Epidermal melanocyte (primary cell): ENCODE measurements around the gene RAB41.
"Not testable (repeated sequence)": the region's sequence is repeated elsewhere in the genome, so short reads cannot be mapped to it uniquely, and the experiment has no call there.

Source experiments
- DNase-seq: peaks from one replicate; pipeline ENCODE4 v3.0.0; 2011; ENCODE audit warnings: low spot score; ENCODE audit not compliant: insufficient read length

The RAB41 gene

GRCh38 chrX:70281951-70282350 is at the start of gene RAB41:
Gene RAB41 (plus strand): TSS chrX:70282172. CDS start chrX:70282218, 46 bp downstream.
- DNase-seq = no peak

GRCh38 chrX:70234355-70234754 is 47.6 kb upstream of the RAB41 start, which contains the start of gene AWAT1:
Gene AWAT1 (plus strand): TSS chrX:70234655. CDS start chrX:70234696, 41 bp downstream.
- DNase-seq = no peak

DNA sequence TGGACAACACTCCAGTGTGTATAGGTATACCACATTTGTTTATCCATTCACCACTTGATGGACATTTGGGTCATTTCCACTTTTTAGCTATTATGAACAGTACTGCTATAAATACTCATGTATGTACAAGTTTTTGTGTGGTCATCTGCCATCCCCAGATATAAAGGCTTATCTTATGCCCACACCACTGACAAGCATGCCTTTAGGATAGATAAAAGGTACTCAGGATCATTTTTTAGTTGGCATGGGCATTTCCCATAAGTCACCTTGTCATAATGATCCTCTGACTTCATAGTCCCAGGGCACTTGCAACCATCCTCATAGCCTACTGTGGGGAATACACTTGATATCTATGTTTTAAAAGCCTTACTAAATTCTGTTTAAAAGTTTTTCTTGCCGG is 41.2 kb upstream of the RAB41 start:
- DNase-seq = no peak

DNA sequence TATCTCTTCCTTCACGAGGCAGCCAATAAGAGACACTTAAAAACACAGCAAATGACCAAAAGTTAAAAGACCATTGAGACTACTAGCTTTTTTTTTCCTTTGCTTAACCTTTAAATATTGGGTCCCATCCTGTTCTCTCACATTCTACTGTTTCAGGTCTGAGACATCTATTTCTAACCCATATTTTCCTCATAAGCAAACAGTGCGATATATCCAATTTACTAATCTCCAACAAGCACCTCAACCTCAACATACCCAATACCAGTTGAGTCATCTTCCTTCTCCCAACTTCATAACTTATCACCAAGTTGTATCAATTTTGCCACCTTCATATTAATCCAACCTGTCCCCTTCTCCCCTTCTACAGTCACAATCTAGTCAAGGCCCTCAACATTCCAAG is 40.5 kb upstream of the RAB41 start:
- DNase-seq = no peak

DNA sequence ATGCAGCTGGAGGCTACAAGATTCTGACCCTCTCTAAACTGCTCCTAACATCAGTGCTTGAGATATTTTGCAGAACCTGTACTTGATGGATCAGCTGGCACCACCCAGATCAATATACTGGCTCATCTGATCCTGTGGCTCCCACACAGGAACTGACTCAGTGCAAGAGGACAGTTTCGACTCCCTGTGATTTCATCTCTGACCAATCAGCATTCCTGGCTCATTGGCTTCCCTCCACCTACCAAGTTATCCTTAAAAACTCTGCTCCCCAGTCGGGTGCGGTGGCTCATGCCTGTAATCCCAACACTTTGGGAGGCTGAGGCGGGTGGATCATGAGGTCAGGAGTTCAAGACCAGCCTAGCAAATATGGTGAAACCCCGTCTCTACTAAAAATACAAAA is 38.4 kb upstream of the RAB41 start:
- not testable (repeated sequence) for DNase-seq

GRCh38 chrX:70244881-70245280 is 37.1 kb upstream of the RAB41 start:
- no peak for DNase-seq

GRCh38 chrX:70247252-70247651 is 34.7 kb upstream of the RAB41 start:
- no peak for DNase-seq

DNA sequence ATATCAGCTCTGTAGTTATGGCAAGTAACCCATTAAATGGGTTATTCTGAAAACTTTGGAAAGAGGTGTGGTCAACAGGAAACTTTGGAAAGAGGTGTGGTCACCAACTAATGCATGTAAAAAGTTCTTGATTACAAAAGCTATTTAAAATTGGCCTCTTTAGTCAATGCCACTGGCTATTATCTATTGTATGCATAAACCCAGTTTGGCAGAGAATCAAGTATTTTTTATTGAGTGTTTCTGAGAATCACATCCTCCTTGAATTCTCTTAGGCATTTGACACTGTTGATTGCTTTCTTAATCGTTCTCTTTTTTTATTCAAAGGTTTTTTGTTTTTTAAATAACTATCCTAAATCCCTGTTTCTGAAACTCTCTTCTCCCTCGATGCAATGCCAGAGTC is 29.5 kb upstream of the RAB41 start:
- no peak for DNase-seq

DNA sequence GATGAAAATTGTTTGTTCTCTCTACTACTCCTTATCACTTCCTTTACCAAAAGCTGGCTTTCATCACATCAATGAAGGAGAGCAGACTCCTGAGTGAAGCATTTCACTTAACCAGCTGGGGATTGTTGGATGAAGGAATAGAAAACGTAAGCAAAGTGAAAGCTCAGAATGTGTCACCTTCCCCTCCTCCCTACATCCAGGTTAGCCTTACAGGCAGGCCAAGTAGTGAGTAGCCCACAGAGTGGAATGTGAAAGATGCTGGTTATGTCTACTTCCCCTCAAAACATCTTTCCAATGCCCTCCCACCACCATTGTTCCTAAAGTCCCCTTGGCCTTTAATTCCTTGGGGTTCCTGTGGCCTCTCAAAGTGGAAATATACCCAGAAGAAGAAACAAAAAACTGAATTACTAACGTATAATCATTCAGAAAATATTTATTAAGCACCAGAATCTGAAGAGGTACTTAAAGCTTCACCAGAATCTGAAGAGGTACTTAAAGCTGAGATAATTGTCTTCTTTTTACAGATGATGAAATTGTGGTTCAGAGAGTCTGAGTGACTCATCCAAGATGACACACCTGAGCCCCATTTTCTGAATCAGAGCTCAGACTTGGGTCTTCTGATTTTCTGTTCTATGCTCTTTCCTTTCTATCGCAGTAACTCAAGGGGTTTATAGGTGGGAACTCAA is 28.5 kb upstream of the RAB41 start:
- no peak for DNase-seq

- no peak for DNase-seq
Observed at GRCh38 chrX:70254063-70254400, 27.9 kb upstream of the RAB41 start.

- no peak for DNase-seq
Observed at GRCh38 chrX:70254909-70255308, 27.1 kb upstream of the RAB41 start.

- no peak for DNase-seq
Observed at GRCh38 chrX:70255452-70255851, 26.5 kb upstream of the RAB41 start.

DNA sequence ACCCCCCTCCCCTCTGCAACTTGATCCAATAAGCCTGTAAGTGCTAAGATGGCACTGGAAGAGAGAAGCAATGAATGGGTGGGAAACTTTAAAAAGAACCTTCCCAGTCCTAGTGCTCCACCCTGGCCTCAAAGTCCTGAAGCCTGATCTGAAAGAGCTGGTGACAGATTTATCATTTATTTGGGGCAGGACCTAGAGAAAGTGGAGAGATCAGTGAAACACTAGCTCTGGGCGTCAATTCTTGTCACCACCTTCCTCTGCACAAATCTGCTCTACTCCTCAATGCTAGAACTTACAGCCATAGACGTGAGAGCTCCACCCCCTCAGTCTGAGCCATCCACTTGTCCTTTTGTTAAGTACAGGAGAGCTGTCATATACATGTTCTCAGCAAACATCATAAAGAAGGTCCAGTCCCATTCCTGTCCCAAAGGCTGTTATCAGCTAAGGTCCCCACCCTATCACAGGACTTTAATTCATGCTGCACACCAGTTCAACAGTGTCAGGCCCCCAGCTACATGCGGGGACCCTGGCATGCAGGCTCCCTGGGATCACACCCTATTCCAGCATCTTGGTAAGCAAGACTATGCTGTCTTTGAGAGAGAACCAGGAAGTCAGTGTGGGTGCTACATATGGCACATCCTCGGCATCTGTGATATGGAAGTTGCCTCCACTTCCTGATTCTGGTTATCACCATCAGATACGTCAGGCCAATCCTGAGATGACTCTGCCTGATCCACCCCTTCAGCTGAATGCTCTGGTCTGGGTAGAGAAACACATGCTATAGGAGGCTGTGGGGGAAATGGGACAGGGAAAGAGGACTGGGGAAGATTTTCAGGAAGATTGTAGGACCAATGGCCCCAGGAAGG is 24.3 kb upstream of the RAB41 start:
- DNase-seq = no peak

DNA sequence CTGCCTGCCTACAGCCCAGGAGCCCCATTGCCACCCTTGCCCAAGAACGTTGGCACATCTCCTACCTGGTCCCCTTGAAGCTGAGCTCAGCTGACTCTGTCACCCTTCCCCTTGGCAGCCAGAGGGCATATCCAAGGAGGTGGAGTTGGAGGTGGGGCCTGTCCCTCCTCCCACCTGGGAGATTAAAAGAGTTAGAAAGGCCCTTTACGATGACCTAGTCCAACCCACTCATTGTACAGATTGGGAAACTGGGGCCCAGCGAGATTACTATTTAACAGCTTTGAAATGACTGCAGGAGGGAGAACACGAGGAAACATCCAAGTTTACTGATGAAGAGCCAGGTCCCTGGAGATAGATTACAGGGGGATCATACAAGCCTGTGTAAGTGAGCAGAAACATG is 21.9 kb upstream of the RAB41 start, which contains the start of gene P2RY4:
Gene P2RY4 (minus strand): TSS at position 101 of the 400 bp plus-strand sequence. CDS start 580 bp downstream, outside the sequence.
- no peak for DNase-seq

- no peak for DNase-seq
Observed at GRCh38 chrX:70262952-70263567, 18.9 kb upstream of the RAB41 start.

DNA sequence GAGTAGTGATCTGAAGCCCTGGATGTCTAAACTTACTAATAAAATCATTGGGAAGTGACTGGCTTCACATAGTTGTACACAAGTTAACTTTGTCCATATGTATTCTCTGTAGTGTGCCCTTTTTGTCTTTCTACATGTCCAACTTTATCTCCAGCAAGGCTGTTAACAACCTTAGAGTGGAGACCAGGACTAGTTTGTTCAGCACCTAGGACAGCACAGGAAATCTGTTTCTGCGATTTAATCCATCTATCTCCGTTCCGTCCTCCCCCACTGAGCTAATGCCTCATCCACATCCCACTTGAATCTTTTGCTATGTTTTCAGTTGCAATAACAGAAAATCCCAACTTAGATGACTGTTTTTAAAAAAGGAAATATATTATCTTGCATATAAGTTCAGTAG is 17.2 kb upstream of the RAB41 start:
- no peak for DNase-seq

GRCh38 chrX:70268034-70268433 is 13.9 kb upstream of the RAB41 start, which contains the start of gene ARR3:
Gene ARR3 (plus strand): TSS chrX:70268334. CDS start chrX:70269386, 1,052 bp downstream.
- no peak for DNase-seq

DNA sequence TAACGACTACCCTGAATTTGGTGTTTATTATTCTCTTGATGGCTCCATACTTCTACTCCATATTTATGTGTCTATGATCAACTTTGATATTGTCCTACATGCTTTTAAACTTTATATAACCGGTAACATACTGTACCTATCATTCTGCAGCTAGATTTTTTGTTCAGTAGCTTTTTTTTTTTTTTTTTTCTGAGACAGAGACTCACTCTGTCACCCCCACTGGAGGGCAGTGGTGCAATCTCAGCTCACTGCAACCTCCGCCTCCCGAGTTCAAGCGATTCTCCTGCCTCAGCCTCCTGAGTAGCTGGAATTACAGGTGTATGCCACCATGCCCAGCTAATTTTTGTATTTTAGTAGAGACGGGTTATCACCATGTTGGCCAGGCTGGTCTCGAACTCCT is 7.9 kb upstream of the RAB41 start:
- not testable (repeated sequence) for DNase-seq

DNA sequence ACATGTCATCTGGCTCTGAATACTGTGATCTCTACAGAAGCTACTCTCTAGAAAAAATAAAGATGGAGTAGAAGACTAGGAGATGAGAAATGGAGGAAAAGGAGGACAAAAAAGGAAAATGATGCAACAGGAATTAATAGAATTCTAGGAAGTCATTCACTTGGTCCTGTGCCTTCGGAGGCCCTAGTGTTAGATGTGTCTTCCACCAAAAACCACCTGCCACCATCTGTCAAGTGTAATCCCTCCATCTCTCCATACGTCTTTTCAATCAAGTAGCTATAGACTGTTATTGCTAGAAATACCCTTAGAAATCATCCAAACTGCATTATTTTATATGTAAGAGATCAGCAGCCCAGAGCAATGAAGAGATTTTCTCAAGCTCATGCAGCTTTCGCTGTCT is 2.9 kb upstream of the RAB41 start:
- no peak for DNase-seq

- DNase-seq = no peak
Observed at GRCh38 chrX:70280573-70280972, 1.4 kb upstream of the RAB41 start.

DNA sequence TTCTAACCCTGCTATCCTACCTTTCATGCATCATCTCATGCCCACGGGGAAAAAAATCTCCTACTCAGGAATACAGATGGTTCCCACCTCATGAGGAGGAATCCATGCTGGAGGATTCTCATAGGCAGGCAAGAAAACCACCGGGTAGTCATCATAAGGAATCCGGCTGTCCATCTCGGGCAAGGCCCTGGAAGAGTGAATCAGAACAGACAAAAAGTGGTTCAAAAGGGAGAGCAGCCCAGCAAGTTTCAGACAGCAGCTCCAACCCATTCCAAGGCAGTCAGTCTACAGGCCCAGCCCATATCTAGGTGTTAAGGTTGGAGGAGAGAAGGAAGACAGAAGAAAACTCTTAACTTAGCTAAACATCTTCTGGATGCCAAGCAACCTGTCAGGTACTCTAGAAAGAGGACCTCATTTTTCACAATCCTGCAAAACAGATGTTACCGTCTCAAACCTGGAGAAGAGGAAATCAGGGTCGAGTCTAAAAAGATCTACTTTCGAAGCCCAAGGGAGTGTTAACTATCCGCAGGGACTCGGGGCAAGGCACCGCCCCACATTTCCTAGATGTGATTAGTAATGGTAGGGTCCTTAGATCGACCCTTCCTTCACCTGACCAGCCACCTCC is 7.3 kb downstream of the RAB41 start:
- DNase-seq = no peak
